Effector memory CD8-positive, alpha-beta T cell (primary cell): Measurements from ENCODE around the gene SLC4A1AP.

Experiments
- ATAC-seq: fragments of 150-1000 bp; cut with Tn5 transposase; replicated peaks from 2 replicates; pipeline ENCODE4 v1.10.0; 2021; ENCODE audit warnings: mild to moderate bottlenecking, moderate library complexity
- DNase-seq, 3 experiments: peaks; one replicate each; pipeline ENCODE4 v3.0.0; 2021
- H3K27ac Mint-ChIP-seq, 2 donors: one replicate each; pipeline ENCODE4 v1.8.0; 2022; ENCODE audit warnings: mild to moderate bottlenecking in 2 of 2, mixed read lengths in 2 of 2, moderate library complexity in 2 of 2
- H3K27me3 Mint-ChIP-seq, 2 donors: one replicate each; pipeline ENCODE4 v1.8.0; 2022; ENCODE audit warnings: mixed read lengths in 2 of 2
- H3K36me3 Mint-ChIP-seq: one replicate; pipeline ENCODE4 v1.8.0; 2022; ENCODE audit warnings: mild to moderate bottlenecking, moderate library complexity, mixed read lengths; ENCODE audit not compliant: insufficient read depth
- H3K4me1 Mint-ChIP-seq, 2 donors: one replicate each; pipeline ENCODE4 v1.8.0; 2022; ENCODE audit warnings: low read depth in 2 of 2, mixed read lengths in 2 of 2
- H3K4me3 Mint-ChIP-seq, 2 donors: one replicate each; pipeline ENCODE4 v1.8.0; 2022; ENCODE audit warnings: mild to moderate bottlenecking in 2 of 2, mixed read lengths in 2 of 2, moderate library complexity in 2 of 2
- H3K9me3 Mint-ChIP-seq, 2 donors: one replicate each; pipeline ENCODE4 v1.8.0; 2022; ENCODE audit warnings: mixed read lengths in 2 of 2

Gene SLC4A1AP

DNA sequence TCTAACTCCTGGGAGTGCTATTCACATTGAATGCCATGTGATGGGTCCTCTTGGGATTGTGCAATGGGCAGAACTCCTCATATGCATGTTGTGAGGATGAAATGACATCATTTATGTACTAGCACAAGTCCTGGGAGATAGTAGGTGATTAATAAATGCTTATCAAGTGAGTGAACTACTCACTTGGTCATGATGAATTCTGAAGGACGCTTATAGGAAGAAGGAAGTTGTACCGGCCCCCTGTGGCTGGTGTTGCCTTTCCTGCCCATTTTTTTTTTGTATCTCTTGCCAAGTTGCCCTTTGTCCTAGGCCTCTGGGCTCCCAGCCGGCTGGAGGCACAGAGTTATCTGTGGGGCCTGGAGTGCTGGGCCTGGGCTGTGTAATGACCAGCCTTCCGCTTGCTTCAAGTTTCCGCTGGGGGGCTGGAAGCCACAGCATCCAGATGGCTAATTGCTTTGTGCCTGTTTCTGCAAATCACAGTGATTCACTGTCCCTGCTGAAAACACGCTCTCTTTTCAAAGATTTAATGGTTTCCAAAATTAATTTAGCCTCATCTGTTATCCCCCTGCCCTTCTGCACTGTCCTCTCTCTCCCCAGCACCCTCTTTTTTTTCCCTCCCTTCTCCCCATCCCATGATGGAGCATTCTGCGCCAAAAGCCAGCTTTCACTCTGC, 74.1 kb downstream of the SLC4A1AP start:
- H3K4me1 Mint-ChIP-seq = peaks cover 0 to 7% of the 10 kb centered on the region in 2 donors
- DNase-seq (no peak), ATAC-seq (no peak)
- H3K27ac Mint-ChIP-seq = no peak overlapping the region
- no peak overlapping the region for H3K4me3 Mint-ChIP-seq
- H3K9me3 Mint-ChIP-seq = no peaks in the 10 kb centered on the region
- H3K27me3 Mint-ChIP-seq = peaks cover 0 to 17% of the 10 kb centered on the region in 2 donors
- H3K36me3 Mint-ChIP-seq = peaks cover 6% of the 10 kb centered on the region

DNA sequence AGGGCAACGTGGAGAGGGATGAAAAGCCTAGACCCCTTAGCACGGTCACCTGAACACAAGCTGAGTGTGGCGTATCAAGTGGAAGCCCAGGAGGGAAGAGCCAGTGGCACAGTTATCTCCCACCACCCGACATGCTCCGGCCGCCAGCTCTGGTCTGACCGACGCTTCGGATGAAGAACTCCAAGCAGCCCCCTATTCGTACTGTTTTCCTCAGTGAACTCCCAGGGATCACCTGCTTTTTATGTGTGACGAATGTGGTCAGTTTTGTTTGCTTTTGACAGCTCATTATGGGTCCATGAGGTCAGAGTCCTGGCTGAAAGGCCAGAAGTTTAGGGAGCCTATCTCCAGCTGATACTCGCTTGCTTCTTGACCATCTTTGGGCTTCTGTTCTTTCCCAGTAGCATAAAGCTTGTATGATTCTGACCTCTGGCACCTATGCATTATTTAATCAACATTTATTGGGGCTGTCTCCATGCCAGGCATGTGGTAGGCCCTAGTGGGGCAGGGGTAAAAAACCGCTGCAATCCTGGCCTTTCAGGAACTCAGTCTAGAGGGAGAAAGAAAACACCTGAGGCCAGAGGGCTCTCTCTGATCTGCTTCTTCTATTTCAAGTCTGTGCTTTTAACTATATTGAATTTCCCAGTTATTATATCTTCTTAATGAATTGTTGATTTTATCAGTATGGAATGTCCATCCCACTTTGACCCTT, 74.8 kb downstream of the SLC4A1AP start:
- ATAC-seq (no peak), DNase-seq (no peak)
- Mint-ChIP-seq H3K4me3 (no peak overlapping the region), H3K27ac (no peak overlapping the region), H3K27me3 (peaks cover 0 to 17% of the 10 kb centered on the region in 2 donors), H3K4me1 (peaks cover 0 to 7% of the 10 kb centered on the region in 2 donors), H3K36me3 (peaks cover 6% of the 10 kb centered on the region), H3K9me3 (no peaks in the 10 kb centered on the region)

DNA sequence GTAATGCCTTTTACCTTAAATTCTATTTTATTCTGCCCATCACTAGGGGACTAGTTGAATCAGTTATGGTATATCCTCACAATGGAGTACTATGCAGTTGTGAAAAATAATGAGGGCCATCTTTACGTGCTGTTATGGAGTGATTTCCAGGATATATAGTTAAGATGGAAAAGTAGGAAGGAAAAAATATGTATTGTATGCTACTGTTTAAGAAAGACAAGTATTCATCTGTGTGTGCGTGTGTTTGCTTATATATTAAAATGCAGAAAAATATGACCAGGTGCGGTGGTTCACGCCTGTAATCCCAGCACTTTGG, 75.3 kb downstream of the SLC4A1AP start:
- no peaks in the 10 kb centered on the region for H3K9me3 Mint-ChIP-seq
- H3K27ac Mint-ChIP-seq = no peak overlapping the region
- no peak overlapping the region for H3K4me3 Mint-ChIP-seq
- peaks cover 6% of the 10 kb centered on the region for H3K36me3 Mint-ChIP-seq
- H3K4me1 Mint-ChIP-seq = peaks cover 0 to 7% of the 10 kb centered on the region in 2 donors
- DNase-seq = no peak
- peaks cover 0 to 17% of the 10 kb centered on the region in 2 donors for H3K27me3 Mint-ChIP-seq
- ATAC-seq = no peak

DNA sequence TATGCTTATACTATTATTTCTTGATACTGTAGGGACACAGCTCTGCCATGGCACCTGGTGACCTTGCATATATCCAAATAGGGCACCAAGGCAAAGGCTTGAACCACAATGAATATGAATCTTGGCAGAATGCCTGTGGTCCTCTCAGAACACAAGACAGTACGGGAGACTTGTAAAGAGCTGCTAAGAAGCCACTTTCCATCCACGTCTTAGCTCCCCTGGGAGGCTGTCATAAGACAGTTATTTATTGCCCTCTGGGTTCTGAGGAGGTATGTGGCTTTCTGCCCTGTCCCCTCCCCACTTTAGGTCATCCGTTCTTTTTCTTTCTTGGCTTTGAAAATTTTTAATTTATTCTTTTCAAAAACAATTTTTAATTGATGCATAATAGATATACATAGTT, 78.0 kb downstream of the SLC4A1AP start:
- Mint-ChIP-seq H3K4me3 (no peak overlapping the region), H3K4me1 (no peaks in the 10 kb centered on the region), H3K27me3 (peaks cover 10 to 17% of the 10 kb centered on the region in 2 donors), H3K27ac (no peak overlapping the region), H3K36me3 (peaks cover 4% of the 10 kb centered on the region), H3K9me3 (no peaks in the 10 kb centered on the region)
- no peak for DNase-seq
- ATAC-seq = no peak

DNA sequence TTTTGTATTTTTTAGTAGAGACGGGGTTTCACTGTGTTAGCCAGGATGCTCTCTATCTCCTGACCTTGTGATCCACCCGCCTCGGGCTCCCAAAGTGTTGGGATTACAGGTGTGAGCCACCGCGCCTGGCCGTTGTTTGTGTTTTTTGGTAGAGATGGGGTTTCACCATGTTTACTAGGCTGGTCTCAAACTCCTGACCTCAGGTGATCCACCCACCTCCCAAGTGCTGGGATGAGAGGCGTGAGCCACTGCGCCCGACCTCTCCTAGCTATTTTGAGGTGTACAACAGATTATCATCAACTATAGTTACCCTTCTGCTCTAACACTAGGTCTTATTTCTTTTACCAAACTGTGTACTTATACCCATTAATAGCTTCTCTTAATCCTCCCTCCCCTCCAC, 78.9 kb downstream of the SLC4A1AP start:
- no peak overlapping the region for H3K27ac Mint-ChIP-seq
- no peaks in the 10 kb centered on the region for H3K4me1 Mint-ChIP-seq
- peaks cover 4% of the 10 kb centered on the region for H3K36me3 Mint-ChIP-seq
- H3K9me3 Mint-ChIP-seq = no peaks in the 10 kb centered on the region
- ATAC-seq (no peak), DNase-seq (no peak)
- H3K4me3 Mint-ChIP-seq = no peak overlapping the region
- H3K27me3 Mint-ChIP-seq = peaks cover 11% of the 10 kb centered on the region in 2 donors
